ENCODE measurements around the gene EFCC1.

DNA sequence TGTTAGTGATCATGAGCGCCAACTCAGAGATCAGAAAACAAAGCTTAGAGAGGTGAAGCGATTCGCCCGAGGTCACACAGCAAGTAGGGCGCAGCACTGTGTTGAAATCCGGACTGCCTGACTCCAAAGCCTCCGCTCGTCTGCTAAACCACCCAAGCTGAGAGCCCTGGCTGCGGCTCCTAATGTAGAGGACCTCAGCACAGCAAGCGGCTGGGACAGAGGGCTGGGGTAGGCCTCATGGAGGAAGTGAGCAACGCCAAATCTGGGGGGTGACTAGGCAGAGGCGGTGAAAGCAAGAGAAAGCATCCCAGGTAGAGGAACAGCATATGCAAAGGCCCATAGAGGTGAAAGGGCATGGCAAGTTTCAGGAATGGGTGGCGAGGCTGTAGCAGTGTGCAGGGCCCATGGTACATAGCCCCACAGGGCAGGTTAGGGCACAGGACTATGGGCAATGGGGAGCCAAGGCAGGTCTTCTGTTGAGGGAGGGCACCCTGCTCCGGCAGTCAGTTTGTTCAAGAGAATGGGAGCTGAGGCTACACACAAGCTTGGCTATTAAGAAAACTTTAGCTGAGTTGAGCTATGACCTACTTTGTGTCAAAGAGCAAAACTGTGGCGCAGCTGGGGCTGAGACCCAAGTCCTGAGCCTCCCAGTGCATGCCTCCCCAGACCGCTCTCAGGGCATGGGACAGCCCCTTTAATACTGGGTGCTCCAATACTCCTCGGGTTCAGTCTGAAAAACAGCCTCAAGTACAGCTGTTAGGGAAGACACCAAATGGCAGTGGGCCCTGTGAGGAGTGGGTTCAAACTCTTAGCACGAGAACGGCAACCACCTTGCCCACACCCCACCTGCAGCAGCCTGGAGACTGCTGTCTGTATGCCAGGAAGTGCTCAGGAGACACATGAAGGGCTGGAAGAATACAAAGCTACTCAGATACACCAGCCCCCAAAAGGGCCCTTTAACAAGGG lies 6.2 kb upstream of the EFCC1 start:
- TF ChIP-seq, protein P1, sequence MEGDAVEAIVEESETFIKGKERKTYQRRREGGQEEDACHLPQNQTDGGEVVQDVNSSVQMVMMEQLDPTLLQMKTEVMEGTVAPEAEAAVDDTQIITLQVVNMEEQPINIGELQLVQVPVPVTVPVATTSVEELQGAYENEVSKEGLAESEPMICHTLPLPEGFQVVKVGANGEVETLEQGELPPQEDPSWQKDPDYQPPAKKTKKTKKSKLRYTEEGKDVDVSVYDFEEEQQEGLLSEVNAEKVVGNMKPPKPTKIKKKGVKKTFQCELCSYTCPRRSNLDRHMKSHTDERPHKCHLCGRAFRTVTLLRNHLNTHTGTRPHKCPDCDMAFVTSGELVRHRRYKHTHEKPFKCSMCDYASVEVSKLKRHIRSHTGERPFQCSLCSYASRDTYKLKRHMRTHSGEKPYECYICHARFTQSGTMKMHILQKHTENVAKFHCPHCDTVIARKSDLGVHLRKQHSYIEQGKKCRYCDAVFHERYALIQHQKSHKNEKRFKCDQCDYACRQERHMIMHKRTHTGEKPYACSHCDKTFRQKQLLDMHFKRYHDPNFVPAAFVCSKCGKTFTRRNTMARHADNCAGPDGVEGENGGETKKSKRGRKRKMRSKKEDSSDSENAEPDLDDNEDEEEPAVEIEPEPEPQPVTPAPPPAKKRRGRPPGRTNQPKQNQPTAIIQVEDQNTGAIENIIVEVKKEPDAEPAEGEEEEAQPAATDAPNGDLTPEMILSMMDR (IDR thresholded peaks at IDR 0.05): no peak
- no peak for TF ChIP-seq POLR2A (IDR thresholded peaks at IDR 0.05)
